ENCODE results near the gene PCSK6.

GRCh38 chr15:101490922-101491733 lies 1.6 kb upstream of the PCSK6 start:
- no peak for TF ChIP-seq REST (IDR thresholded peaks at IDR 0.05; ENCODE audit: insufficient read depth in 1 of 2, low read depth in 2 of 2, low read length in 1 of 2)
- TF ChIP-seq CTCF (IDR thresholded peaks at IDR 0.05) = no peak
- no peak for TF ChIP-seq POLR2AphosphoS5 (IDR thresholded peaks at IDR 0.05; ENCODE audit: low read depth, low read length)

All from Panc1 (cell line).